Upper lobe of left lung (tissue), 4 donors: ENCODE results near the gene SP6.

Experiments used
- CTCF ChIP-seq, 6 experiments: fragments of 450-650 bp in 4 of 6; fragments of 200-600 bp in 2 of 6; sonication (generic) in 2 of 6; IDR thresholded peaks; one replicate each; pipeline ENCODE4 v1.5.1; 2016 to 2019; ENCODE audit warnings: antibody characterized with exemption in 6 of 6
- EP300 ChIP-seq, 4 donors: sonication (generic); formaldehyde crosslinking; IDR thresholded peaks; one replicate each; pipeline ENCODE4 v1.5.1; 2017; ENCODE audit warnings: antibody characterized with exemption in 4 of 4, control low read depth in 2 of 4
- POLR2A ChIP-seq, 4 donors: fragments of 450-650 bp; IDR thresholded peaks; one replicate each; pipeline ENCODE4 v1.5.1; 2016 to 2017; ENCODE audit warnings: antibody characterized with exemption in 4 of 4, mild to moderate bottlenecking in 2 of 4

GRCh38 chr17:47889734-47890529, 39.0 kb upstream of the SP6 start:
- peak; percentile 86 to 96 (median 93) for TF ChIP-seq CTCF (IDR thresholded peaks at IDR 0.05)
- TF ChIP-seq POLR2A (IDR thresholded peaks at IDR 0.05): no peak
- no peak for TF ChIP-seq EP300 (IDR thresholded peaks at IDR 0.05)
